HG03039 (cell line): ENCODE results near the gene ERF.

ENCODE experiments used
- ATAC-seq: cut with Tn5 transposase; IDR thresholded peaks from one replicate; pipeline ENCODE4 v1.9.1; 2021; ENCODE audit warnings: mild to moderate bottlenecking, moderate library complexity; ENCODE audit not compliant: unreplicated experiment

ERF gene

DNA sequence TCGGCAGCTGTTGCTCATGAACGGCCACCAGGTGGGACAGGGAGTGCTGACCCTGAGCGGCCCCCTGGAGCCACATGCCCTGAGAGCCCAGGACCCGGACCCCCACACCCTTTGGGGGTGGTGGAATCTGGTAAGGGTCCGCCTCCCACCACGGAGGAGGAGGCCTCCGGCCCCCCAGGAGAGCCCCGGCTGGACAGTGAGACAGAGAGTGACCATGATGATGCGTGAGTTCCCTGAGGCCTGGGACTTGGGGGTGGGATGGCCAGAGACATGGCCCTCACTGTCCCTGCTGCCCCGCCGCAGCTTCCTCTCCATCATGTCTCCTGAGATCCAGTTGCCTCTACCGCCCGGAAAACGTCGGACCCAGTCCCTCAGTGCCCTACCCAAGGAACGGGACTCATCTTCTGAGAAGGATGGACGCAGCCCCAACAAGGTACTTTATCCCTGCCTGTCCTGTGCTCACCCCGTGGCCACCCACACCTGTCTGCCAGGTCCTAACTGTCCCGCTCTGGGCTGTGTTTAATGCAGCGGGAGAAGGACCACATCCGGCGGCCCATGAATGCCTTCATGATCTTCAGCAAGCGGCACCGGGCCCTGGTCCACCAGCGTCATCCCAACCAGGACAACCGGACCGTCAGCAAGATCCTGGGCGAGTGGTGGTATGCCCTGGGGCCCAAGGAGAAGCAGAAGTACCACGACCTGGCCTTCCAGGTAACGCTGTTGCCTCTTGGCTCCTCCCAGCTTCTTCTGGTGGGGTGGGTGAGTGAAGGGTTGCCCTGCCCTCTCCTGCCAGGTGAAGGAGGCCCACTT is 32.3 kb upstream of the ERF start:
- no peak for ATAC-seq

DNA sequence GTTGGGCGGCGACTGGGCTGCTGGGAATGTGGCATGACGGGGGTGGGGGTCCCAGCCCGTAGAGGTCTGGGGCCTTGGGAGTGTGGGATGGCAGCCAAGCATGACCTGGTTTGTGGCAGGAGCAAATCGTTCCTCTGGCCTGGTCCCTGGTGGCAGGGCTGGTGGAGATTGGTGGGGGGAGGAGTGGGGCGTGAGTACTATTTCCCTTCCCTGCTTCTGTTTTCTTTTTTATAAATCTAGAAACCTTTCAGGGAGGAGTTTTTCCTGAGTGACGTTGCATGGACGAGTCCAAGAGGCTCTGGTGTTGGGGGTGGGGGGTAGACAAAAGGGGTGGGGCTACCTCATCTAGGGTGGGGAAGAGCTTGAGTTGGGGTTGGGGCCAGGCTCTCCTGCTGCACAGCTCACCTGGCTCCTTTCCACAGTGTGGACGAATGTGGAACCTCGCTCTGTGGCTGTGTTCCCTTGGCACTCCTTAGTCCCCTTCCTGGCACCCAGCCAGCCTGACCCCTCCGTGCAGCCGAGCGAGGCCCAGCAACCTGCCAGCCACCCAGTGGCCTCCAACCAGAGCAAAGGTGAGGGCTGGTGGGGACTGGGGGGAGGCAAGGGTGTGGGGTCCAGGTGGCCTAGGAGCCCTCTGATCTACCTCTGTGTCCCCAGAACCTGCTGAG is 31.6 kb upstream of the ERF start:
- ATAC-seq = no peak

DNA sequence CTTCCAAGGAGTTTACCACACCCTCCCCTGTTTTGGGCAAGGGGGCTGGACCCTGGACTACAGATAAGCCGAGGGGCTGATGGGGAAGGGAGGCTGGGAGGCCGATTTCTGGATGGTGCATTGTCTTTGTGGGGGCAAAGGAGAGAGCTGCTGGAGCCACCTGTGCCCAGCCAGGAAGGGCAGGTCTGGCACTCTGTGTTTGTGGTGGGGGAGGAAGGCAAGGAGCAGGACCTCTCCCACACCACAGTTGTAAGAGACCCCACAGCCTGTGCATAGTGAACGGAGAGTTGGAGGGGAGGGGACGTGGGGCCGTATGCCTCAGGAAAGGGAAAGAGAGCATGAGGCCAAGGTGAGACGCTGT is 31.0 kb upstream of the ERF start:
- no peak for ATAC-seq

DNA sequence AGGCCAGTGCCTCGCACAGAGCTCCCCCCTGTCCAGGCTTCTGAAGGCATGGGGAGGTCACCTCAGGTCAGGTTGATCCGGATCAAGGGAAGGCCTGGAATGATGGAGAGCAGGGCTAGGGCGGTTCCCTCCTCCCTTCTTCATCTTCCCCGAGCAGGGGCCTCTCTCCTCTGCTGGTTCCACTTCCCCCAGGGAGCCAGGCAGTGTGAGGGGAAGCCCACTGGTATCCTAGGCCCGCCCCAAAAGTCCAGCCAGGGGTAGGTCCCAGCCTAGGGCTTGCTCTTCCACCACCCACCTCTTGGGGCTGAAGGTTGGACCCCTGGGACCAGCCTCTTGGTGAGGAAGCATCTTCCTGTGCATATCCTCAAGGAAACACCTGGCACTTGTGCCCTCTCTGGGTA is 30.6 kb upstream of the ERF start:
- no peak for ATAC-seq

DNA sequence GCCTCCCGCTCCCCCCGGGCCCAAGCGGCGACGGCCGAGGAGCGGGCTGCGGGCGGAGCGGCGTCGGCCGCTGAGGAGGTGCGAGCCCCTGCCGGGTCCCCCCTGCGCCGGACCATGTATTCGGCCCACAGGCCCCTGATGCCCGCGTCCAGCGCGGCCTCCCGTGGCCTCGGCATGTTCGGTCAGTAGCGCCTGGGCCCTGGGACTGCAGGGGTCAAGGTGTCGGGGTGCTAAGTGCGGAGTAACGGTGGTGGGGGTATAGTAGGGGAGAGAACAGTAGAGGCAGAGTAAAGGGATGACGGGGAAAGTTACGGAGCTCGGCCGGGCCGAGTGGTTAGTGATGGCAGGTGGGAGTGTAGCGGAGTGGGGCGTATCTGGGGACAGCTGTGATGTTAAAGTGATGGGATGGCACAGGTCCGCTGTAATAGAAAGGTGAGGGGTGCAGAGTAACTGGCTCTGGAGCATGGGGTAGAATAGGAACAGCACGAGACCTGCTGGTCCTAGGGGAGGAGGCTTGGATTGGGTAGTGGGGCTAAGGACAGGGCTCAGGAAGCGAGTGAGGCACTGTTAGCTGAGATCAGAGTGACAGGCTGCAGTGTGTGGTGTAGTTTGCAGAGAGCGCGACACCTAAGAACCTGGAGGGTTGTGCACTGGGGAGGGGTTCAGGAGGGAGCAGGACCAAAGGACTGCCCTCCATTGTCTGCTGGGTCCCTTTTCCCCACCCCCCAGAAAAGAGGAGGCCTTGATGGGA is 29.8 kb upstream of the ERF start:
- no peak for ATAC-seq

DNA sequence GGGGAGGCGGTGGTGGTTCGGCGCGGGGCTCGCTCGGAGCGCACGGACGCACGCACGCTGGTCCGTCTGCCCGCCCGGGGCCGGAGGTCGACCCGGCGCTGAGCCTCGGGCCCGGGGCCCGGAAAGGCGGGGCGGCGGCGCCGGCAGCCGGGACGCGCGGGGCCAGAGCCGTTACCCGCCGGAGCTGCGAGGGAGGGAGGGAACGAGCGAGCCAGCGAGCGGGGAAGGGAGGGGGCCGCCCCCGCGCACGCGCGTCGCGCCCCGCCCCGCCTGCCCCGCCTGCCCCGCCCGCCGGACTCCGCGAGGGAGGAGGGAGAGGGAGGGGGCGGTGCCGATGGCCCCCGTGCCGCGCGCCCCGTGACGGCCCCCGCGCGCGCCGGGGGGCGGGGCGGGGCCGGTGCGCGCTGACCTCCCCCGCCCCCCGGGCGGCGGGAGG is 29.2 kb upstream of the ERF start:
- ATAC-seq = peak; percentile 29

DNA sequence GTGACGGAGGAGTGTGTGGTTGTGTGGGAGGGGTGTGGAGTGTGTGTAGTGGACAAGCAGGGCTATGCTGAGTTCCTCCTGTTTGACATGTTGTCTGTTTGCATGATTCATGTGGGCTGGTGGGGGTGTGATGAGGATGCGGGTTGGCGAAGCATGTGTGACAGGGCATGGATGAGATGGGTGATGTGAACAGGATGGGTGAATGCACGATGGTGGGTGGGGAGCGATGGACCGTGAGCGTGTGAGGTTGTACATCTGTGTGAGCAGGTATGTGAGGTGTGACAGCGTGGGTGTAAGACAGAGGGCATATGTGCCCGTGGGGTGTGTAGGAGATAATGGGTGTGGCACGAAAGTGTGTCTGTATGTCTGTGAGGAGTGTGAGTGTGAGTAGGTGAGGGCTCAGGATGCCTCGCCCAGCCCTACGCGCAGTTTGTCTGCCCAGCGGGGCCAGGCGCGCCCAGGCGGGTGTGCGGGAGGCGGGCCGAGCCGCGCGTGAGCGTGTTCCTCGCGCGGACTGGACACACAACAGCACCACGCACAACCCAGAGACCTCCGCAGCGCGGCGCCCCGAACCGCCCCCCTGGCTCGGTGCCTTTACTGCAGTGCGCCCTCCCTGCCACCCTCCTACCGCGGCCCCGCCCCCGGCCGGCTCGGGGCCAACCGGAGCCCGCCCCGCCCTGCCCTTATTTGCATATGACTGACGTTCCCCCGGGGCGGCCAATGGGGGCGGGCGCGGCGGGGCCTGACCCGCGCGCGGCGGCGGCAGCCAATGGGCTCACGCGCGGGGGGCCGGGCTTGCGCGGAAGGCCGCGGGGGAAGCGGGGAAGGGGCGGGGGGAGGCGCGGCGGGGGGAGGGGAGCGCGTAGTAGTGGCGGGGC is 28.5 kb upstream of the ERF start:
- ATAC-seq = peak; percentile 42

DNA sequence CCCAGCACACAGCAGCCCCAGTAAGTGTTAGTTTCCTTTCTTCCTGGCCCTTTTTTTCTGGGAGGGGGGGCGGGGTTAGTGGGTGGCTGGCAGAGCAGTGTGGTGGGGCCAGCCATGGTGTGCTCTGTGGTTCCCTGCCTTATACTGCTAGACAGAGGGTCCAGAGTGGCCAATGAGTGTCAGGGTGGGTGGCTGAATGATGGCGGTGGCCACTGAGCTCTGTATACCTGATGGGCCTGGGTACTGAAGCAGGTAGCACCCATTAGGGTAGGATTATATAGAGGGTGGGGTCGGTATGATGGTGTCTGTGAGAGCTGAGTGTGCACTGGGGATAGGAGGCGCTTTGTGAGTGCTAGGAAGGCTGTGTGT is 27.9 kb upstream of the ERF start:
- no peak for ATAC-seq

DNA sequence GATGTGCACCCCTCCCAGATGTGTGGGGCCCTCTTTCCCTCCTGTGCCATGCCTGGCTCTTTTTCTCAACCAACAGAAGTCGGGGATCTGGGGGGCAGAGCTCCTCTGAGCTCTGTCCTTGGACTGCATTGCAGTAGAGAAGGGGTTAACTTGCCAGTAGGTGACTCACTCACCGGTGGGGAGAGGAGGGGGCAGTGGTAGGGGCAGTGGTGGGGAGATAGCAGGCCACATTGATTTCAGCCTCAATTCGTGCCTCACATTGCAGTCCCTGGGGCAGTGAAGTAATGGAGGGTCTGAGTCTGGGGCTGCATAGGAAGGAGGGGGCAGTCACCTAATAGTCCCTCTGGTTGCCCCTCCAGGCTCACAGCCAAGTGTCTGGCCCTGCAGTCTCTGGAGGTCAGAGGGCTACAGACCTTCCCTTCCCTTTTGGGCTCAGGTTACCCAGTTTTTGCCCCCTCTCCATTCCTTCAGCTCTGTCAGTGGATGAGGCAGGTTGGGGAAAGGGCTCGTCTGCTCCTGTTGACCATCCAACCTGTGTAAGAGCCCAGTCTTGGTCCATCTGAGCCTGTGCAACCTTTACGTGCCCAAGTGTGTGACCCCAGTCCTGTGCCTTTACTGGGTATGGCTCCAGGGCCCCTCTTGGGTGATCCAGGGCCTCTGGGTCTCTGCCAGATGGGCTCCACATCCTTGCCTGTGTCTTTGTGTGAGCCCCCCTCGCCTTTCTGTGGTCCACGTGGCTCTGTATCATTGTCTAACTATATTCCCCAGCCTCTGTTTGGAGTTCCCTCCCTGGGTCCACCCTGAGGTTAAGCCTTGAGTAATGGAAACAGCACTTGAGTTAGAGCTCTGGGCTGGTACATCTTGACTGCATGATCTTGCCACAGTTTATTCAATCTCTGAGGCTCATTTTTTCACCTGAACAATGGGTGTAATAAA is 27.2 kb upstream of the ERF start:
- no peak for ATAC-seq

DNA sequence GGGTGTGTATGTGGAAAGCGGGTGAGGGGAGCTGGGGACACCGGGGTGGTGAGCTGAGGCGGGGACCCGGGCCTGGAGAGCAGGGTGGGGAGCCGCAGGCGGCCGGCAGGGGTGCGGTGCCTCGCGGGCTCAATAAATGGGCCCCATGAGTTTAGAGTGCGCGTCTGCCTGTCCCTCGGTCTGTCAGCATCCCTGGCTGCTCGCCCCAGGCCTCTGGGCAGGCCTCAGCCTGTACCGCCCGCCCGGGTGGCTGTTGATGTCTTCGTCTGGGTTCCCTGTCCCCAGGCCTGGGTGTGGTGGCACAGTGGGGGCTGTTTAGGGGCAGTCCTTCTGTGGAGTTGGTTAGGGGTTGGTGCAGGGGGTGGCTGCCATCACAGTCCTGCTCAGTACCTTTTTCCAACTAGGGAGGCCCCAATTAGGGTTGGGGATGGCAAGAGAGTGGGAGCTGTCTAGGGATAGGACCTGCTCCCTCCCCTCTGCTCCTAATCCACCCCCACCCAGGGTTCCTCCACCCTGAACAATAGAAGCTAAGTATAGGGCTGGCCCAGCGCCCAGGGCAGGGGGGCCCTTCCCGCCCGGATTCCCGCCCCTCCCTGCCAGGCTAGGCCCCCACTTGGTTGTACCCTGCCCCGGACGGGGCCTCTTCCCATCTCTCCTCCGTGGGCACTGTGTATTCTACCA is 26.4 kb upstream of the ERF start:
- no peak for ATAC-seq

DNA sequence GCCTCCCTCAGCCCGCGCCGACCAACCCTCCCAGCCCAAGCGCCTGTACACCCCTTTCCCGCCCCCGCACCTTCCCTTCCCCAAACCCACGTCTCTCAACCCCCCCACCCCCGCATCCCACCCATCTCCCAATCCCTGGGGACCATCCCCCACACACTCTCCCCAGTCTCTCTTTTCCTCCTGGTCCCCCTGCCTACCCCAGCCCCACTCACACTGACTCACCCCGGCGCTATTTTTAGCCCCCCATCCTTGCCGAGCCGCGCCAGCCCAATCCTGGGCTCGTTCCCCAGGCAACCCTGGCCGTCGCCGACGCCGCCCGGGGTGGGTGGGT is 25.9 kb upstream of the ERF start:
- no peak for ATAC-seq

DNA sequence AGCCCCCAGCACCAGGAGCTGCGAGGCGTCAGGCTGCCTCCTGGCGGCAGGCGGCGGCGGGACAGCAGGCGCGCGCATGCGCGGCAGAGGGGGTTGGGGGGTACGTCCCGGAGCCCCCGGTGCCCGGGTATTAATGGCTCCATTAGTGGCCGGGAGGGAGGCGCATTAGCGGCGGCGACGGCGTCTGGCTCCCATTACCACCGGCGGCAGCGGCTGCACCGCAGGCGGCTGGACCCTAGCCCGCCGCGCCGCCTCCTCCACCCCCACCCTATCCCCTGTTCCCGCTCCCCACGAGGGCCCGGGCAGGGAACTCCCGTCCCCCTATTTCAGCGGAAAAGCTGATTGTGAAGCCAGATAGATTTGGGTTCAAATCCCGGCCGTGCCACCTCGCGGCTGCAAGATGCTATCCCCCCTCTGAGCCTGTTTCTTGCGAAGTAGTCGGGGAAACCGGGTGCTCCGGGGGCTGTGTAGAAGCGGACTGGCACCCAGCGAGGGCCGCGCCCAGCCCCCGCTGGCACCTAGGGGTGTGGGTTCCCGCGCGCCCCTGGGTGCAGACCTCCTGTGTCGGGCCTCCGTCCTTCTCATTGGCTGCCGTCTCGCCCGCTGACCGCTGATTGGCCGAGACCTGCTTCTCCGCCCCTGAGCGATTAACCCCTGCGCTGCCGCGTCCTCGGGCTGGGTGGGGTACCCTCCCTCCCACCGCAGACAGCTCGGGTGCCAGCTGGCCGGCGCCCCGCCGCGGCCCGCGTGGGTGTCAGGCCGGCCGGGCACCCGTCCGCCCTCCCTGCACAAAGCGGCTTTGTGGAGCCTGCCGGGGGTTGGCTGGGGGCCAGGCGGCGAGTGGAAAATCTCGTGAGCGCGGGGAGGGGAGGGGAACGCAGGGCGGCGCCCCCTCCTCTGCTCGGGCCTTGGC is 25.2 kb upstream of the ERF start:
- no peak for ATAC-seq

DNA sequence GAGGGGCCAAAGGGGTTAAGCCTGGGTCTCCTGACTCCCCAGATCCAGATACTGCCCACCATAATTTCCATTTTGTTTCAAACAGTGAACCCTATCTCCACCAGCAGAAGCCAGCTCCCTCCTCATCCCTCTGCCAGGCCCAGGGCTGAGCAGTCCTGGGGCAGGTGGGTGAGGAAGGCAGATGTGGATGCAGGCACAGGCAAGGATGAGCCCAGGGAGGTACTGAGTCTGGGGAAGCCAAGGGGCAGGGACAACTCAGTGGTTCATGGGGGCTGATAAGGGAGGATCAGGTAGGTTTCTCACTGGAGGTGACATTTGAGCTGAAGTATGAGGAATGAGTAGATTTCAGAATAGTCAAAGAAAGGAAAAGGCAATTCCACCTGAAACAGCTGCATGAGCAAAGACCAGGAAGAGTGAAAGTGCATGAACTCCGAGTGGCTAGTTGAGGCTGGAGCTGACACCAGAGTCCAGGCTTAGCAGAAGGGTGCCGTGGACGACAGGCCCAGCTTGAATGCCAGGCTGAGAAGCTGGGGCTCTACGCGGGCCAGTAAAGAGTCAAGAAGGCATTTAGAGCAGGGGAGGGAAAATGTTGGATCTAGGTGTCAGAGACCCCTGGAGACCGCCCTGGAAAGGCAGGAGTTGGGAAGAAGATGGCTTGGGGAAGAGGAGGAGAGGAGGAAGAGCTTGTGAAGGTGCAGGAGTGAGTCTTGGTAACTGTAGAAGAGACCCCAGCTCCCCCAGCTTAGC is 24.4 kb upstream of the ERF start:
- no peak for ATAC-seq

DNA sequence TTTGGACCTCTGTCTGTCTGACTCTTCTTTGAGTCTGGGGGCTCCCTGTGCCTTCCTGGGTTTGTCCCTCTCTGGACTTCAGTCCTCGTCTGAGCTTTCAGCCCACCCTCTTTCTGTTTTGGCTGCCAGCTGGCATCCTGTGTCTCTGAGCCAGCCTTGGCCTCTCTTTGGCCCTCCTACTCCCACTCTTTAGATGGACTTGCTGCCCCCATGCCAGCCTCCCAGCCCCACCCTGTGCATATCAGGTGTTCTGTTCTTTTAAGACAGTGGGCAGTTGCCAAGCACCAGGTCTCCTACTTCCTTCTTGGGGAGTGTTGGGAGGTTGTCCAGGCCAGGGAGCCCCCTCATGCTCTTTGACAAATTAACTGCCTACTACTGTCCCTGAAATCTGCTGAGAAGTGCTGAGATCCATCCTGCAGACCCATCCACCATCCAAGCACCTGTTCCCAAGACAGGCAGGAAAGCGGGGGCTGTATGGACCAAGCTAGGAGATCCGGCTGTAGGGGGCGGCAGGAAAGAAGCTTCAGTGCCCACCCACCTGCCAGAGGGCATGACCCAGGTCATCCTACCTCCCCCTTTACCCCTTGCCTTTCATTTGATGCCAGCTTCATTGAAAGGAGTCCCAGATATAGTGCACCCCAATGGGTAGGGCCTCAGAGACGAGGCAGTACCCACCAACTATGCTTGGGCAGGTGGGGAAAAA is 23.7 kb upstream of the ERF start:
- ATAC-seq = no peak

DNA sequence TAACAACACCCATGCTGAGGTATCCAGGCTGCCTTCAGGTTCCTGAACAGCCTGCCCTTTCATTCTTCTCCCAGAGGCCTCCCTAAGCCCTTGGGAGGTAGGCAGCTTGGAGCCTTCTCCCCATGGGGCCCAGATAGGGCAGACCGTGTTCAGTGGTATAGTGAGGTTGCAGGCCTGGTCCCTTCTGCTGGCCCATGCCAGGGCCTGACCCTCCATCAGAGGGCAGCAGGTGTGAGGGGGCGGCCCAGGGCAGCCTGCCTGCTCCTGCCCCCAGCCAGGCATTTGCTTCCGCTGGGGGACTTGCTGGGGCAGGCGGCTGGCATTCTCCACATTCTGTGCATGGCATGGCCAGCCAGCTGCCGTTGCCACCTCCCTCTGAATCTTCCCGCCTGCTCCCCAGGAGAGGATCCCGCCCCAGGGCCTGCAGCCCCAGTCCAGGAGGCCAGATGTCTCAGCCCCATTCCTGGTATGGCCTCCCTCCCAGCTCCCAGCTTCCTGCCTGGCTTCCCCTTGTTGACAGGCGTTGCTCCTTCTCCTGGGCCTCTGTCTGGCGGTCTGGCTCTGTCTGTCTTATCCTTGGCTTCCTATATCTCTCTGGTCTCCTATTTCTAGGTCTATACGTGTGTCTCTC is 23.0 kb upstream of the ERF start:
- no peak for ATAC-seq

DNA sequence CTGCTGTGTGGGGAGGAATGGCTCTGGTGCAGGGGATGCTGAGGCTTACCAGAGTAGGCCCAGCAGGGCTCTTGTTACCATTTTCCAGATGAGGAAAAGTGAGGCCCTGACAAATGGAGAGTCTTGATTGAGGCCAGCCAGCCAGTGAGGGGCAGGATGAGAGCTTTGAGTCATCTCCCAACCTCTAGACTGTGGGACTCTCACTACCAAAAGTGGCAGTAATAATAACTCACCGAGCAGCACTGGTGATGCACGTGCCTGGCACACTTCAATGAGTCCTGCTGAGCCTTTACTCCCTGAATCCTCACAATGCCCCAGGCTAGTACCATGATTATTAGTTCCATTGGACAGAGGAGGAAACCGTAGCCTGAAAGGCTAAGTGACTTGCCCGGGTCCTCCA is 21.9 kb upstream of the ERF start:
- no peak for ATAC-seq

DNA sequence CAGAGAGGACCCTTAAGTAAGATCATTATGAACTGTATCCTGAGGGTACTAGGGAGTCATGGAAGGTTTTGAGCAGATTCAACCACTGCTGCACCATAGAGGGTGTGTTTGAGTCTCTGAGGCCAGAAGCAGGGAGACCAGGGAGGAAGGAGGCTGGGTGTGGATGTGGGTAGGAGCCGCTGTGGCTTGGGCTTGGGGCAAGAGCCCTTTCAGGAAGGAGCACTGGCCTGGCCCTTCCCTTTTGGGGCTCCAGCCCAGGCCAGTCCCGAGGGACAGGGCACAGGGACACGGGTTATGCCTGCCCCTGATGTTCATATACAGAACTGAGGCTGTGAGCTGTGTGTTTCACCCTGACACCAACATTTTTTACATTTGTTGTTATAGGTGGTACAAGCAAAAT is 21.4 kb upstream of the ERF start:
- ATAC-seq = no peak
